ENCODE results near the gene PKD2L1.
"Not testable (repeated sequence)": the region's sequence is repeated elsewhere in the genome, so short reads cannot be mapped to it uniquely, and the experiment has no call there.

Gene PKD2L1

DNA sequence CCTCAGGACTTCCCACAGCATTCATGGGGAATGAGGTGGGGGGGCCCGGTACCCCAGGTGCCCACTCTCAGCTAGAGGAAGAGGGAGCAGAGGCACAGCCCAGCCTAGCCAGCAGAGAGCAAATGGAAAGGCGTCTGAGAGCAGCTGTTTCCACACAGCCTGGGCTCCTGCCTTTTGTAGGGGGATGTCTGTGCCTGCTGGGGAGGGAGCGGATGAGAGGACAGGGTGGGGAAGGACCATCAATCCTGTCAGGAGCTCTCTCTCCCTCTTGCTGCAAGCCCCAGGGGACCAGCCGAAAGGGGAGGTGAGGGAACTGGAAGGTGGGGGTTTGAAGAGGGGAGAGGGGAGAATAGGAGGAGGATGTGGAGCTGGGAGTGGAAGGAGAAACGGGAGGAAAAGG, at the start of gene PKD2L1:
Gene PKD2L1 (minus strand): TSS at position 150 of the 400 bp plus-strand sequence. CDS start 125 bp downstream, at position 25.
- DNase-seq: no peak

DNA sequence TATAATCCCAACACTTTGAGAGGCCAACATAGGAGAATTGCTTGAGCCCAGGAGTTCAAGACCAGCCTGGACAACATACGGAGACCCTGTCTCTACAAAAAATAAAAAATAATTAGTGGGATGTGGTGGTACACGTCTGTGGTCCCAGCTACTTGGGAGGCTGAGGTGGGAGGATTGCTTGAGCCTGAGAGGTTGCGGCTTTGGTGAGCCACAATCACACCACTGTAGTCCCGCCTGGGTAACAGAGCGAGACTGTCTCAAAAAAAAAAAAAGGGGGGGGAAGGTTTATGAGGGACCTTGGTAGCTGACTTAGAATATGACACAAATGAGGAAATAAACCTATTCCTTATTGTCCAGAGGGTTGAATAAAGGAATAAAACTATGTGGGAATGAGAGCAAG, 47.8 kb upstream of the PKD2L1 start:
- DNase-seq: no peak

- DNase-seq: not testable (repeated sequence)
Measured at GRCh38 chr10:100376656-100377055, 46.6 kb upstream of the PKD2L1 start.

- DNase-seq: not testable (repeated sequence)
Measured at GRCh38 chr10:100374677-100375353, 44.8 kb upstream of the PKD2L1 start.

GRCh38 chr10:100374200-100374655, 44.2 kb upstream of the PKD2L1 start:
- DNase-seq: no peak

DNA sequence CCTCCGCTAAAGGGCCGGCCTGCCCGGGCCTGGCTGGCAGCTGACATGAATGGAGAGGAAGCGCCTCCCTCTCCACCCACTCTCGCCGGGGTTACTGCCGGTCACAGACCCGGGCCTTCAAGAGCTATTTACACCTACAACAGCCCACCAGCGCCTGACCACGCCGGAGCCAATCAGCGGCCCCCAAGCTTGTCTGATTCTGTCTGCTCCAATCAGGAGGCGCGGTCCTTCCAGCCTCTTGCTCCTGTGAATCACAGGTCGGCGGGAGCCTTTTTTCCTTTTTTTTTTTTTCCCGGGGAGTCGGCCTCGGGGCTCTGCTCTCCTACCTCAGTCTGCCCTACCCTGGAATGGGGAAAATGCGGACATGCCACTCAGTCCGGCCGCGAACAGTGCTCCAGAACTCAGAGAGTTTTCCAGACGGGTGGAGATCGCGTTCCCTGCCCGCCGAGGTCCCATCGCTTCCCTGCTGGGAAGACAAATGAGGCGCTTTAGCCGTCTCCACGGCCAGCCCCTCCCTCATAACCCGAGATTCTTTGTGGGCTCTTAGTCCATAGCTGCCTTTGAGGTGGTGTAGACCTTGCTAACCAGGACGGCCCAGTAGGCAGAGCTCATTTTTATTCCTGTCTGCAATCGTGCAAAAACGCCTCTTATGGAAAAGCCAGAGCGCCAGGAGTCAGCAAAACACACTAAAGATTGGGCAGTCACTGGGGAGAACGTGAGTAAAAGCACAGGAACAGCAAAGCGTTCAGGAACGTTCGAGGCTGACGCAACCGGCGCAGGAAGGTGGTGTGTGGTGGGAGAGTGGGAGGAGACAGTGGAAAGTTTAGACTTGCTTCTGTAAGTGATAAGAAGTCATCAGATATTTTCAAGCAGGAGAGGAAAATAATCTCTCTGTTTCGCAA, 43.5 kb upstream of the PKD2L1 start:
- peak; percentile 96 for DNase-seq

DNA sequence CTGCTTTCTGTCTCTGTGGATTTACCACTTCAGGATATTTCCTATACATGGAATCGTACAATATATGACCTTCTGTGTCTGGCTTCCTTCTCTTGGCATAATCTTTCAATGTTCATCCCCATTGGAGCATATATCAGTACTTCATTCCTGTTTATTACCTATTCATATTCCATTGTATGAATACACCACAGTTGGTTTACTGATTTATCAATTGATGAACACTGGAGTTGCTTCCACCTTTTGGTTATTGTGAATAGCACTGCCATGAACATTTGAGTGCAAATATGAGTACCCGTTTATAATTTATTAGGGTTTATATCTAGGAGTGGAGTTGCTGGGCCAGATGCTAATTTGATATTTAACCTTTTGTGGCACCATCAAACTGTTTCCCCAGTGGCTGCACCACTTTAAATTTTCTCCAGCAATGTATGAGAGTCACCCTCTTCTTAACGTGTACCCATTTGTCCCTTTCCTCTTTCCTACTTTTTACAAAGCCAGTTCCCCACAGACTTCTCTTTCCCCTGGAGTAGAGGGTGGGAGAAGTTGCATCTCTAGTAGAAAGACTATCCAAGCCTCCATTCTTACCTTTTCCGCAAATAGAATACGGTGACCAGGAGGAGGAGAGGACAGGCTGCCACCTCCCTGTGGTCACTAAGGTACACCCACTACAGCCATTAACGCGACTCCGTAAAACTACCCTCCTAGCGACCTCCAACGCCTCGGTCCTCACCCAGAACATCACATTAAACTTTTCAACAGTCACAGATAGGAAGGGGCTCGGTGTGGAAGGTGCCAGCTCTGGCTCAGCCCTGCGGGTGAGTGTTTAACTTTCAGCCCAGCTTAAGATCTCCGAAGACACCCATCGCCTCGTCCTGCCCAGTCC, 42.6 kb upstream of the PKD2L1 start:
- DNase-seq: no peak

GRCh38 chr10:100371482-100372027, 41.5 kb upstream of the PKD2L1 start:
- no peak for DNase-seq

DNA sequence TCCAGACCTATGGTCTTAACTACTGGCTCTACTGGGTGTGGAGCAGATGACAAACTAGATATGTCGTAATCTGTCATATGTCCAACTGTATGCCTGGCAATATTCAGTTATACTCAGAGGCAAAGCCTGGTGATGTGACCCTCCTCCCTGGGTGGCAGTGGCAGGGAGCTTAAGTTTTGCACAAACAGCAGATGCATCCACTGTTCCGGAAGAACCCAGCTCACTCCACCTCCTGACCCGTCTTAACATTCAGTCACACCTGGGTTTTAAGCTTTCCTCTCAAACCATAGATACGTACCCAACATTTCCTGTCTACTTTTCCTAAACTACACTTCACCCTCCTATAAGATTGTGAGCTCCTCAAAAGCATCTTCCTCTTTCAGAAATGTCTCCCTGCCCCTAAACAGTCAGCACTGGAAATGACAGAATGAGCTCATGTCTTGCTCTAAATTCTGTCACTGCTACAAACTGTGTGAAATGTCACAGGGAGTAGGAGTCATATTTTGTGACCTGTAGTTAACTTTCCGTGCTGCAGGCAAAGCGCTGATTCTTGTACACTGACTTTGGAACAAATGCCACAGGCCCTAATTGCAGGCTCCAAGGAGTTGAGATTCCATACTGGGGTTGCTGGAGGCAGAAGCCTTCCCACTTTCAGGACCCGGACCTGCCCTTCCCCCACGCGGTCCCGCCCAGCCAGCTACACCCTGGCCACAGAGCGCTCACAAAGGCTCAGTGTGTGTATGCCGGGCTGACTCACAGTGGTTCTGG, 40.9 kb upstream of the PKD2L1 start:
- peak; percentile 82 for DNase-seq

GRCh38 chr10:100368721-100369120, 38.7 kb upstream of the PKD2L1 start:
- DNase-seq: no peak

- DNase-seq: no peak
Measured at GRCh38 chr10:100364735-100365391, 34.8 kb upstream of the PKD2L1 start.

GRCh38 chr10:100364175-100364574, 34.1 kb upstream of the PKD2L1 start:
- no peak for DNase-seq

- no peak for DNase-seq
Measured at GRCh38 chr10:100362570-100363496, 32.8 kb upstream of the PKD2L1 start.

DNA sequence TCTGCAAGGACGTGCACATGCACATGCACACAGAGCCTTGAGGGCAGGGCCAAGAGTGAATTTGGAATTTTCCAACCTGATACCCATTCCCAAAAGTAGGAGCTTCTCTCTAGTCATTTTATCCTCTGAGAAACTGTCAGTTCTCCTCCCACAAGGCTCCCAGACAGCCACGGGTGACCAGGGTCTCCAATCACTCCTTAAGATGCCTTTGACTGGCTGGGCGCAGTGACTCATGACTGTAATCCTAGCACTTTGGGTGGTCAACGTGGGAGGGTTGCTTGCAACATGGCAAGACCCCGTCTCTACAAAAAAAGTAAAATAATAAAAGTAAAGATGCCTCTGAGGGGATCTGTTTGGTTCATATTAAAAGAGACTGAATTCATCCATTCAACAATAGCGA, 30.2 kb upstream of the PKD2L1 start:
- no peak for DNase-seq

- no peak for DNase-seq
Measured at GRCh38 chr10:100359529-100360150, 29.6 kb upstream of the PKD2L1 start.

DNA sequence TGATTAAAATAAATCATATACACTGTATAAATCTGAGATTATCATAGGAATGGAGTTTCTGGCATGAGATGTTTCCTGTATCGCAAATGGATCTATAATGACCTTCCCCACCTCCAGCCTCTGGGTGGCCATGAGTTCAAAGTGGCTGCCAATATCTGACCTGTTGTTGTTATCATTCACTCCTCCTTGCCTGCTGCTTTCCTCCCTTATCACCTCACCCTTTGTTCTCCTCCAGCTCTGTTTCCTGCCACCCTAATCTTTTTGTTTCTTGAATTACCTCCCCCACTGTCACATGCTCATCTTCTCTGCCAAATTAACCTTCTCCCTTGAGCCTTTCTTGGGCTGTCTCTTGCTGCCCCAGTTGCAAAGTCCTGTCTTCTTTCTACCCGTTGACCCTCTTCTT, 29.0 kb upstream of the PKD2L1 start:
- DNase-seq: no peak

DNA sequence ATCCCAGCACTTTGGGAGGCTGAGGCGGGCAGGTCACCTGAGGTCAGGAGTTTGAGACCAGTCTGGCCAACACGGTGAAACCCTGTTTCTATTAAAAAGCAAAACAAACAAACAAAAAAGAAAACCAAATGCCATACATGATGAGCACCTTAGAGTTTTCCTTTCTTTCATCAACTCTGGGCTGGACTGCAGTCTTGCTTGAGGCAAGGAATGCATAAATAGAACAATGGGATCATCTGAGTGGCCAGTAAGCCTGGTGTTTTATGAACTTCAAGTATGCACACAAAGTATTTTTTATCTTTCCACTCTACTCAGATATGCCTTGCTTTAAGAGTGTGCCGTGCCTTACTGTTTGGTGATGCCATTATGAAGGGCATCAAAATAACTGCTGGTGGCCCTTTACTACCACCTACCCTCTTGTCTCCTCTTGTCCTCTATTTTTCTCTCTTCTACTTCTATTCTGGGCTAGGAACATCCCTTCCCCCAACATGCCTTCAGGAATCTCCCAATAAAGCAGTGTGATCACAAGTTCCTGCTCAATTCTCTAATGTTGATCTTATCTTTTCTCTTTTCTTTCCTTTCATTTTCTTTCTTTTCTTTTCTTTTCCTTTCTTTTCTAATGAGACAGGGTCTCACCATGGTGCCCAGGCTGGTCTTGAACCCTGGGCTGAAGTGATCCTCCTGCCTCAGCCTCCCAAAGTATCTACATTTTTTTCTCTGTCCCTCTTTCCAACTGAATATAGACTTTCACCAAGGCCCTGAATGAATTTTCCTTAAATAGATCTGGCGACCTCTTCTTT, 27.2 kb upstream of the PKD2L1 start:
- no peak for DNase-seq

GRCh38 chr10:100356067-100357017, 26.3 kb upstream of the PKD2L1 start:
- no peak for DNase-seq

Data from stimulated activated CD8-positive, alpha-beta memory T cell treated with anti-CD3 and anti-CD28 coated beads, Interleukin-4, amount 100 ng/mL, for 48 hours (primary cell).